Stimulated activated CD8-positive, alpha-beta memory T cell treated with anti-CD3 and anti-CD28 coated beads, Interleukin-2, amount 100 ng/mL, for 1 hour (primary cell): ENCODE results near the gene RAB25.

ENCODE experiments used
- DNase-seq, 2 donors: peaks; one replicate each; pipeline ENCODE4 v3.0.0-alpha.2; 2020; ENCODE audit warnings: low read depth in 2 of 2

RAB25 gene

GRCh38 chr1:156117414-156118176 lies 56.6 kb downstream of the RAB25 start:
- no peak for DNase-seq

- DNase-seq = no peak
Measured at GRCh38 chr1:156118177-156118868, 57.4 kb downstream of the RAB25 start.

DNA sequence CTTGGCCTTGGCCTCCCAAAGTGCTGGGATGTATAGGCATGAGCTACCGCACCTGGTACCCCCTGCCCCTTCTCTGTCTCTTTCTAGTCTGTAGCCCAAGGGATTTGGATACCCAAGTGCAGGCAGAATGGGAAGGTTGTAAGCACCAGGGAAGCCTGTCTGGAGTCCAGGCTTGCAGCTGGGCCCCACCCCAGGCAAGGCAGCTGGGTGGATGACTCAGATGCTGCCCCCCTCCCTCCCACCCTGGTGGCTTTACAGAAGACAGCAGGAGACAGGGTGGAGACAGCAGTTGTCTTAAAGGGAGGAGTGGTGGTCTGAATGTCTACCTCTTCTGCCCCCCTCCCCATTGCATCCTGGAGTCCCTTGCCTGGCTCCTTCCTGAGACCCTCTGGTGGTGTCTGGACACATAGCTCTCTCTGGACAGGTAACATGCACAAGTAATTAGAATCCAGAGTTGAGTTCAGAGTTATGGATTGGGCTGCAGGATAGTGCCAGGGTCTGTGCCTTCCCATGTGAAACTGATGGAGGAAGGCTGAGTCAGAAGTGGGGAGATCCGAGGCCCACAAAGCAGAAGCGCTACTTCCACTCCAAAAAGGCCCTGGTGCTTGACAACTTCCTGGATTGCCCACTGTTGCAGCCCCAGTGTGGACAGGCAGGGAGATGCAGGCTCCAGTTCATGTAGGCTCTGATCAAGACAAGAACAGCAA lies 58.7 kb downstream of the RAB25 start:
- no peak for DNase-seq
